Activated naive CD4-positive, alpha-beta T cell treated with anti-CD3 and anti-CD28 coated beads for 36 hours (primary cell): ENCODE data around the gene MYRFL. TPM values are rescaled to one million over a fixed set of nuclear protein-coding genes. Genes with fewer than 3 reads are reported as not detected.
"Not testable (repeated sequence)": the region's sequence is repeated elsewhere in the genome, so short reads cannot be mapped to it uniquely, and the experiment has no call there.

Experiments
- CTCF ChIA-PET: fragments of 350-600 bp; sonication (Branson Sonifier 250); formaldehyde crosslinking; loops from one replicate; lab custom pipeline; 2021; ENCODE audit warnings: antibody characterized with exemption; lab: Charles Lee
- DNase-seq: peaks from one replicate; pipeline ENCODE4 v3.0.0-alpha.2; 2020
- H3K27ac Mint-ChIP-seq: one replicate; pipeline ENCODE4 v1.8.0; 2021; ENCODE audit warnings: mild to moderate bottlenecking, mixed read lengths
- H3K27me3 Mint-ChIP-seq: one replicate; pipeline ENCODE4 v1.8.0; 2021; ENCODE audit warnings: low read depth, mixed read lengths
- H3K36me3 Mint-ChIP-seq: one replicate; pipeline ENCODE4 v1.8.0; 2021; ENCODE audit warnings: low read depth, mixed read lengths
- H3K4me1 Mint-ChIP-seq: one replicate; pipeline ENCODE4 v1.8.0; 2021; ENCODE audit warnings: low read depth, mixed read lengths
- H3K4me3 Mint-ChIP-seq: one replicate; pipeline ENCODE4 v1.8.0; 2021; ENCODE audit warnings: mild to moderate bottlenecking, moderate library complexity, mixed read lengths
- H3K9me3 Mint-ChIP-seq: one replicate; pipeline ENCODE4 v1.8.0; 2021; ENCODE audit warnings: mixed read lengths
- intact Hi-C: fragments of 100-400 bp; cut with micrococcal nuclease; formaldehyde crosslinking; loops from one replicate; pipeline ENCODE4 v1.15.1; 2023
- total RNA-seq, 2 experiments: library from RNA; stranded (reverse); gene quantifications; one replicate each; pipeline ENCODE4 v1.2.3, GENCODE V29; 2021

Gene MYRFL
- total RNA-seq = not detected

GRCh38 chr12:69824966-69825560 lies at the start of gene MYRFL:
MYRFL (plus strand) TSS chr12:69825227; CDS start chr12:69825518, 291 bp downstream.
- Mint-ChIP-seq H3K9me3 (peaks cover 2% of the 10 kb centered on the region), H3K4me3 (no peak within 1 kb of the TSS), H3K36me3 (no peaks in the 10 kb centered on the region), H3K4me1 (no peaks in the 10 kb centered on the region), H3K27ac (no peak within 1 kb of the TSS), H3K27me3 (peaks cover 4% of the 10 kb centered on the region)
- intact Hi-C loops = no loop called here
- DNase-seq = no peak
- CTCF ChIA-PET = no interaction called here

DNA sequence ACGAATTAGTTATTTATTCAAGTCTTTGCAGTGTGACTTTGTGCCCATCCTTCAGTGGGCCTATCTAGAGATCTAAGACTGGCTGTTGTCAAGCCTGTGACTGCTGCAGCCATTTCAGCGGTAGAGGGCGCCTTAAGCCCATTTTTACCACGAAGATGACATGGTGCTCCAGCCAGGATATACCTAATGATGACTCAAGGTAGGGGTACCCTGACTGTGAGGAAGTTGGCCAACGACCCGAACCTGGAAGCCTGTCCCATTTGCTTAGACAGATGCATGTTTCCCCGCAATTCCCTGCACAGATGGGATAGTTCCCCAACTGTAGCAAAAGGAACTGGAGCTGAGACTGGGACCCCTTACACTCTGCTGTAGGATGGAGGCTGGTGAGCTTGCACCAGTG lies 45.1 kb upstream of the MYRFL start:
- H3K4me3 Mint-ChIP-seq = no peak overlapping the region
- H3K27me3 Mint-ChIP-seq = no peaks in the 10 kb centered on the region

DNA sequence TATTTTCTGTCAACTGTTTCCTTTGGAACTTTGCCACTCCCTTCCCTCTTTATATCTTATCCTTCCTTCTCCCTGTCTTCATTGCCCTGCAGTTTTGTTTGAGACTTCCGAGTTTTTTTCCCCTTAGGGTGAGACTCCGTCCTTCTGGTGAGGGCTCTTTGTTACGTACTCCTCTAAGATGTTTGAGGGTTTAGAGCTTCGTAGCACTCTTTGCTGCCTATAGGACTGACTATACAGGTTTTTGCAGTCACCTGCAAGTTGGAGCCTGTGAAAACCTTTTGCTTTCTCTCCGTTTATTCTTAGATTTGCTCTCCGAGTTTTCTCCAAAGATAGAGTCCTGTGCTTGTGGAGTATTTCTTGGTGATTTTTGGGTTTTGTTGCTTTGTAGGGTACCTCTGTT lies 41.7 kb upstream of the MYRFL start:
- CTCF ChIA-PET = no interaction called here
- no peak for DNase-seq
- H3K9me3 Mint-ChIP-seq = peaks cover 11% of the 10 kb centered on the region
- intact Hi-C loops = no loop called here
- H3K4me3 Mint-ChIP-seq = no peak overlapping the region
- peaks cover 56% of the 10 kb centered on the region for H3K36me3 Mint-ChIP-seq
- H3K27ac Mint-ChIP-seq = no peak overlapping the region
- no peaks in the 10 kb centered on the region for H3K27me3 Mint-ChIP-seq
- peaks cover 3% of the 10 kb centered on the region for H3K4me1 Mint-ChIP-seq

More for the DNA sequence above, 45.1 kb upstream of the MYRFL start:
- Mint-ChIP-seq H3K4me1 (peaks cover 3% of the 10 kb centered on the region), H3K27ac (no peak overlapping the region), H3K9me3 (peaks cover 11% of the 10 kb centered on the region), H3K36me3 (peaks cover 41% of the 10 kb centered on the region)
- CTCF ChIA-PET = interaction anchor here (0.8 kb wide), 1 partner anchor 102 kb away, joined by 4 read pairs; no protein-coding TSS in a partner anchor
- intact Hi-C loops = no loop called here
- DNase-seq = peak; percentile 22

GRCh38 chr12:69789351-69789750 lies 35.7 kb upstream of the MYRFL start:
- no peak overlapping the region for H3K4me3 Mint-ChIP-seq
- no peaks in the 10 kb centered on the region for H3K4me1 Mint-ChIP-seq
- CTCF ChIA-PET = no interaction called here
- H3K27ac Mint-ChIP-seq = no peak overlapping the region
- no peak for DNase-seq
- intact Hi-C loops = no loop called here
- H3K9me3 Mint-ChIP-seq = peaks cover 24% of the 10 kb centered on the region
- H3K27me3 Mint-ChIP-seq = no peaks in the 10 kb centered on the region
- peaks cover 64% of the 10 kb centered on the region for H3K36me3 Mint-ChIP-seq

DNA sequence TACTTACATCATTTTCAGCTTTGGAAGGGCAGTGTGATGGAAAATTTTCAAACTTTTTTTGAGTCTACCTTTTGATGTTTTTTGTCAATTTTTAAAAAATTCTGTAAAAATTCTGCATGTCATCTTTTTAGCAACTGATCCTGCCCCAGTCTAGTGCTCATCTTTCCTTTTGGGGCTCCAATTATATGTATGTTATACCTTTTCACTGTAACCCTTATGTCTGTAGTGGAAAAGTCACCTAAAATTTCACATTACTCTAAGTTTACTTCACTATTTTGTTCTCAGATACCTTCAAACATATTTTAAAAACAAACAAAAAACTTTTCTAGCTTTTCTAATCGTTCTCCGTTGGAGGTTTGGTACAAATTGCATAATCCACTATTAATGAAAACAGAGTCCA lies 32.5 kb upstream of the MYRFL start:
- no peak for DNase-seq
- Mint-ChIP-seq H3K4me3 (no peak overlapping the region), H3K9me3 (peaks cover 25% of the 10 kb centered on the region), H3K27ac (no peak overlapping the region), H3K27me3 (no peaks in the 10 kb centered on the region), H3K36me3 (peaks cover 67% of the 10 kb centered on the region), H3K4me1 (no peaks in the 10 kb centered on the region)
- intact Hi-C loops = no loop called here
- CTCF ChIA-PET = no interaction called here

DNA sequence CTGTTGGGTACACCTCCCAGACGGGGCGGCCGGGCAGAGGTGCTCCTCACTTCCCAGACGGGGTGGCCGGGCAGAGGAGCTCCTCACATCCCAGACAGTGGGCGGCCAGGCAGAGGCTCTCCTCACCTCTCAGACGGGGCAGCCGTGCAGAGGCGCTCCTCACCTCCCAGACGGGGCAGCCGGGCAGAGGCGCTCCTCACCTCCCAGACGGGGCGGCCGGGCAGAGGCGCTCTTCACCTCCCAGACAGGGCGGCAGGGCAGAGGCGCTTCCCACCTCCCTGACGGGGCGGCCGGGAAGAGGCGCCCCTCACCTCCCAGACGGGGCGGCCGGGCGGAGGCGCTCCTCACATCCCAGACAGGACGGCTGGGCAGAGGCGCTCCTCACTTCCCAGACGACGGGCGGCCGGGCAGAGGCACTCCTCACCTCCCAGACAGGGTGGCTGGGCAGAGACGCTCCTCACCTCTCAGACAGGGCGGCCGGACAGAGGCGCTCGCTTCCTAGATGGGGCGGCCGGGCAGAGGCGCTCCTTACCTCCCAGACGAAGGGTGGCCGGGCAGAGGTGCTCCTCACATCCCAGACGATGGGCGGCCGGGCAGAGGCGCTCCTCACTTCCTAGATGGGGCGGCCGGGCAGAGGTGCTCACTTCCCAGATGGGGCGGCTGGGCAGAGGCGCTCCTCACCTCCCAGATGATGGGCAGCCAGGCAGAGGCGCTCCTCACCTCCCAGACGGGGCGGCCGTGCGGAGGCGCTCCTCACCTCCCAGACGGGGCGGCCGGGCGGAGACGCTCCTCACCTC lies 17.7 kb upstream of the MYRFL start:
- peaks cover 23% of the 10 kb centered on the region for H3K9me3 Mint-ChIP-seq
- intact Hi-C loops, H3K4me3 Mint-ChIP-seq, H3K4me1 Mint-ChIP-seq, H3K27ac Mint-ChIP-seq, H3K27me3 Mint-ChIP-seq, DNase-seq, CTCF ChIA-PET: not testable (repeated sequence)
- peaks cover 59% of the 10 kb centered on the region for H3K36me3 Mint-ChIP-seq

GRCh38 chr12:69810870-69811498 lies 14.0 kb upstream of the MYRFL start:
- DNase-seq = no peak
- Mint-ChIP-seq H3K36me3 (peaks cover 49% of the 10 kb centered on the region), H3K4me3 (no peak overlapping the region), H3K9me3 (peaks cover 15% of the 10 kb centered on the region), H3K27ac (no peak overlapping the region), H3K27me3 (no peaks in the 10 kb centered on the region), H3K4me1 (no peaks in the 10 kb centered on the region)
- intact Hi-C loops = no loop called here
- CTCF ChIA-PET = interaction anchor here (0.6 kb wide), 1 partner anchor 1553 kb away, joined by 3 read pairs; no protein-coding TSS in a partner anchor

GRCh38 chr12:69816082-69816481 lies 8.9 kb upstream of the MYRFL start:
- H3K4me3 Mint-ChIP-seq = no peak overlapping the region
- H3K9me3 Mint-ChIP-seq = peaks cover 3% of the 10 kb centered on the region
- H3K27ac Mint-ChIP-seq = no peak overlapping the region
- CTCF ChIA-PET = no interaction called here
- H3K4me1 Mint-ChIP-seq = no peaks in the 10 kb centered on the region
- H3K27me3 Mint-ChIP-seq = no peaks in the 10 kb centered on the region
- intact Hi-C loops = no loop called here
- no peak for DNase-seq
- peaks cover 11% of the 10 kb centered on the region for H3K36me3 Mint-ChIP-seq

- CTCF ChIA-PET = interaction anchor here (0.6 kb wide), 1 partner anchor 533 kb away, joined by 3 read pairs; no protein-coding TSS in a partner anchor
- DNase-seq = no peak
- H3K27me3 Mint-ChIP-seq = peaks cover 4% of the 10 kb centered on the region
- H3K4me1 Mint-ChIP-seq = no peaks in the 10 kb centered on the region
- peaks cover 3% of the 10 kb centered on the region for H3K36me3 Mint-ChIP-seq
- H3K9me3 Mint-ChIP-seq = peaks cover 3% of the 10 kb centered on the region
- H3K27ac Mint-ChIP-seq = no peak overlapping the region
- intact Hi-C loops = no loop called here
- H3K4me3 Mint-ChIP-seq = no peak overlapping the region
Observed at GRCh38 chr12:69821032-69821455, 4.0 kb upstream of the MYRFL start.

DNA sequence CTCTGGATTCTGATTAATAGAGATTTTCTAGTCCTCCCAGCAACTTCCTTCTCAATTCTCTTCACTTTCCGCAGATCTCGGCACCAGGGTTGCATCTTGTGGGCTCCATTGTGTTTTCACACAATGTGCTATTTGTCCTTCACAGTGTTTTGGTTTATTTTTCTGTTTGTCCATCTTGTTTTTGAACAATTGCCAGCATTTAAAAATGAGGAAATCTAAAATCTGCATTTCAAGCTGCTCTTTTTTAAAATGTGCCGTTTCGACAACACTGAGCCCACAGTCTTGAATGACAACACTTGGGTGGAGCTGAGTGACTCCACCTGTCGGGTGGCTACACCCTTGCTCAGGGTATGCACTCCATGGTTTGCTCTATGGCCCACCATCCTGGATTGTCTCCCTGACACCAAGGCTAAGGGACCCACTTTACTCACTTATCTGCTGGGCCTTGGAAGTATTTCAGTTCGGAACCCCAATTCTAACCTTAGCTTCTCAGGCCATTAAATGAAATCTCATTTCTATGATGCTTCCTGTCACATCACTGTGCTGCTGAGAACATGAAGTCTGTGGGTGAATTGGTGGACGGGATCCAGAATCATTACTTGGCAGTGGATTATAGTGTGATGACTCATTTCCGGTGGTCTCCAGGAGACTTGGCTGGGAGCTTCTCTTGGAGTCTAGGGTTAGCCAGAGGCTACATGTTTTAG lies 3.4 kb upstream of the MYRFL start:
- CTCF ChIA-PET = no interaction called here
- Mint-ChIP-seq H3K36me3 (peaks cover under 1% of the 10 kb centered on the region), H3K9me3 (peaks cover 3% of the 10 kb centered on the region)

DNA sequence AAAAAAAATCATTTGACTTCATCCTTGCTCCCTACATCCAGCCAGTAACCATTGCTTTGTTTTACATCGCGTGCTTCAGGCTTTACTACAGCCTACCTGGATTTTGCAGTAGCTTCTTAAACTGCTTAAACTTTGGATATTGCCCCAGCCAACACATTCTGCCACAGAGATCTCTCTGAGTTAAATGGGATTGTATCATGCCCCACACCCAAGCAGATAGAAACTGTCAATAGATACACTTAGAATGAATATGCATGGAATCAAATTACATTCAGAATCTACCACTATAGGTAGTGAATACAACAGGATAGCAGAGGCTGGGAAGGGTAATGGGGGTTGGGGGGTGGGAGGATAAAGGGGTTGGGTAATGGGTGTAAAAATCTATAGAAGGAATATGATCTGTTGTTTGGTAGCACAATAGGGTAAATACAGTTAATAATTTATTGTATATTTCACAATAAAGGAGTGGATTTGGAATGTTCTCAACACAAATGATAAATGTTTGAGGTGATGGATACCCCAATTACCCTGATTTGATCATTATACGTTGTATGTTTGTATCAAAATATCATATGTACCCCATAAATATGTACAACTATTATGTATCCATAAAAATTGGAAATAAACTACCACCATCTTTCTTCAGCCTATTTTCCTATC lies 2.7 kb upstream of the MYRFL start:
- Mint-ChIP-seq H3K27me3 (peaks cover 4% of the 10 kb centered on the region), H3K36me3 (no peaks in the 10 kb centered on the region), H3K4me1 (no peaks in the 10 kb centered on the region), H3K27ac (no peak overlapping the region), H3K4me3 (no peak overlapping the region), H3K9me3 (peaks cover 3% of the 10 kb centered on the region)
- intact Hi-C loops = no loop called here
- no peak for DNase-seq
- CTCF ChIA-PET = no interaction called here

More for the DNA sequence above, 3.4 kb upstream of the MYRFL start:
- no peaks in the 10 kb centered on the region for H3K4me1 Mint-ChIP-seq
- intact Hi-C loops = no loop called here
- H3K4me3 Mint-ChIP-seq = no peak overlapping the region
- no peak overlapping the region for H3K27ac Mint-ChIP-seq
- DNase-seq = no peak
- H3K27me3 Mint-ChIP-seq = peaks cover 4% of the 10 kb centered on the region

DNA sequence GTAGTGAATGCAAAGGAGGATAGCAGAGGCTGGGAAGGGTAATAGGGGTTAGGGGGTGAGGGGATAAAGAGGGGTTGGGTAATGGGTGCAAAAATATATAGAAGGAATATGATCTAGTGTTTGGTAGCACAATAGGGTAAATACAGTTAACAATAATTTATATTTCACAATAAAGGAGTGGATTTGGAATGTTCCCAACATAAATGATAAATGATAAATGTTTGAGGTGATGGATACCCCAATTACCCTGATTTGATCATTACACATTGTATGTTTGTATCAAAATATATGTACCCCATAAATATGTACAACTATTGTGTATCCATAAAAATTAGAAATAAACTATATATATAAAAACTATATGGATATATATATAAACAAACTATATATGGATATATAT lies 999 bp upstream of the MYRFL start:
- no peaks in the 10 kb centered on the region for H3K4me1 Mint-ChIP-seq

More for the DNA sequence above, 999 bp upstream of the MYRFL start:
- H3K27me3 Mint-ChIP-seq = peaks cover 4% of the 10 kb centered on the region
- H3K36me3 Mint-ChIP-seq = no peaks in the 10 kb centered on the region
- CTCF ChIA-PET = no interaction called here
- no peak overlapping the region for H3K27ac Mint-ChIP-seq
- no peak overlapping the region for H3K4me3 Mint-ChIP-seq
- no peak for DNase-seq
- intact Hi-C loops = no loop called here
- peaks cover 3% of the 10 kb centered on the region for H3K9me3 Mint-ChIP-seq
